A549 (cell line): ENCODE data around the gene HEBP1.

Experiments used
- NFE2L2 ChIP-seq: fragments of 150-350 bp; conservative IDR thresholded peaks from 2 replicates; pipeline ENCODE4 v1.6.1; 2014; ENCODE audit warnings: low read length
- POLR2A ChIP-seq: IDR thresholded peaks from 2 replicates; pipeline ENCODE4 v1.6.1; 2012; ENCODE audit warnings: mild to moderate bottlenecking, low read length
- POLR2AphosphoS2 ChIP-seq: conservative IDR thresholded peaks from 2 replicates; pipeline ENCODE4 v1.6.1; 2012; ENCODE audit warnings: low read length, improper control_type of control experiment, inconsistent platforms
- RCOR1 ChIP-seq: fragments of 150-350 bp; IDR thresholded peaks from 2 replicates; pipeline ENCODE4 v1.6.1; 2014; ENCODE audit warnings: antibody characterized with exemption, low read length, low read depth
- TF ChIP-seq, protein P1 (sequence below): fragments of >200 bp; sonication (Bioruptor Twin); formaldehyde crosslinking; IDR thresholded peaks from 3 replicates; pipeline ENCODE4 v1.5.1; 2016

DNA sequence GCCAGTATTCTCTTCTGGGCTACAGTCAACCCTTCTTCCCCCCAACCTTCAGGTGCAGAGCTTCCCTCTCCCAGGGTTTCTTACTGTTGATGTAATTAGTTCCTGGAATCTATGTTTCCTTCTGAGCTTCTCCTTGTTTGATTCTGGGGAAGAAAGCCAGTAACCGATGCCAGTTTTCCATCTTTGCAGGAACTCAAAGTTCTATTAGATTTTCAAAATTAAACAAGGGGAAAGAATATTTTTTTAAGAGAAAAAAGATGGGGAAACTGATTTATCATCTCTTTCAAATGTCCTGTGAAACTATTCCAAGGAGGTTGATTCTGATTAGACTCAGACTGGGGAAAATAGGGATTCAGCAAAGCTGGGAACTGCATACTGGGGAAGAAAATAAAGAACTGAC lies 26.2 kb upstream of the HEBP1 start:
- TF ChIP-seq RCOR1, result no peak
- TF ChIP-seq NFE2L2, result no peak
- no peak for TF ChIP-seq POLR2A
- no peak for TF ChIP-seq POLR2AphosphoS2
- TF ChIP-seq, protein P1, sequence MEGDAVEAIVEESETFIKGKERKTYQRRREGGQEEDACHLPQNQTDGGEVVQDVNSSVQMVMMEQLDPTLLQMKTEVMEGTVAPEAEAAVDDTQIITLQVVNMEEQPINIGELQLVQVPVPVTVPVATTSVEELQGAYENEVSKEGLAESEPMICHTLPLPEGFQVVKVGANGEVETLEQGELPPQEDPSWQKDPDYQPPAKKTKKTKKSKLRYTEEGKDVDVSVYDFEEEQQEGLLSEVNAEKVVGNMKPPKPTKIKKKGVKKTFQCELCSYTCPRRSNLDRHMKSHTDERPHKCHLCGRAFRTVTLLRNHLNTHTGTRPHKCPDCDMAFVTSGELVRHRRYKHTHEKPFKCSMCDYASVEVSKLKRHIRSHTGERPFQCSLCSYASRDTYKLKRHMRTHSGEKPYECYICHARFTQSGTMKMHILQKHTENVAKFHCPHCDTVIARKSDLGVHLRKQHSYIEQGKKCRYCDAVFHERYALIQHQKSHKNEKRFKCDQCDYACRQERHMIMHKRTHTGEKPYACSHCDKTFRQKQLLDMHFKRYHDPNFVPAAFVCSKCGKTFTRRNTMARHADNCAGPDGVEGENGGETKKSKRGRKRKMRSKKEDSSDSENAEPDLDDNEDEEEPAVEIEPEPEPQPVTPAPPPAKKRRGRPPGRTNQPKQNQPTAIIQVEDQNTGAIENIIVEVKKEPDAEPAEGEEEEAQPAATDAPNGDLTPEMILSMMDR, result no peak
